AG10803 (cell line): ENCODE measurements around the gene GGCX.

Experiments
- DNase-seq: peaks from one replicate; pipeline ENCODE4 v3.0.0; 2010; ENCODE audit warnings: low read depth
- H3K4me3 ChIP-seq: 2 replicates; pipeline ENCODE4 v1.5.1; 2011; ENCODE audit warnings: mild to moderate bottlenecking, low read length, control low read depth
- CTCF ChIP-seq: conservative IDR thresholded peaks from 2 replicates; pipeline ENCODE4 v1.5.1; 2011; ENCODE audit warnings: mild to moderate bottlenecking, low read length, control low read depth, inconsistent platforms

GGCX gene

GRCh38 chr2:85578243-85579180 lies 17.2 kb upstream of the GGCX start:
- TF ChIP-seq CTCF = no peak
- no peak for DNase-seq
- H3K4me3 ChIP-seq = no peak overlapping the region

GRCh38 chr2:85577386-85578242 lies 16.3 kb upstream of the GGCX start, which contains the start of gene VAMP8:
VAMP8 (plus strand) TSS chr2:85577586; CDS start chr2:85577647, 61 bp downstream.
- no peak for TF ChIP-seq CTCF
- H3K4me3 ChIP-seq = no peak within 1 kb of the TSS
- DNase-seq = no peak

- TF ChIP-seq CTCF = no peak
- H3K4me3 ChIP-seq = no peak overlapping the region
- DNase-seq = no peak
Observed at GRCh38 chr2:85577063-85577385, 15.7 kb upstream of the GGCX start.

GRCh38 chr2:85575739-85576138 lies 14.4 kb upstream of the GGCX start:
- no peak for DNase-seq
- no peak overlapping the region for H3K4me3 ChIP-seq
- no peak for TF ChIP-seq CTCF

GRCh38 chr2:85566265-85566664 lies 5.0 kb upstream of the GGCX start:
- no peak for DNase-seq
- TF ChIP-seq CTCF = no peak
- no peak overlapping the region for H3K4me3 ChIP-seq

- H3K4me3 ChIP-seq = no peak overlapping the region
- TF ChIP-seq CTCF = no peak
- DNase-seq = no peak
Observed at GRCh38 chr2:85564144-85564563, 2.9 kb upstream of the GGCX start.
